ENCODE measurements around the gene TBX10. TPM values are rescaled to one million over a fixed set of nuclear protein-coding genes. Genes with fewer than 3 reads are reported as not detected.

The TBX10 gene
- polyA plus RNA-seq, 4 donors: 0.04 to 0.11 TPM; not detected in 2

DNA sequence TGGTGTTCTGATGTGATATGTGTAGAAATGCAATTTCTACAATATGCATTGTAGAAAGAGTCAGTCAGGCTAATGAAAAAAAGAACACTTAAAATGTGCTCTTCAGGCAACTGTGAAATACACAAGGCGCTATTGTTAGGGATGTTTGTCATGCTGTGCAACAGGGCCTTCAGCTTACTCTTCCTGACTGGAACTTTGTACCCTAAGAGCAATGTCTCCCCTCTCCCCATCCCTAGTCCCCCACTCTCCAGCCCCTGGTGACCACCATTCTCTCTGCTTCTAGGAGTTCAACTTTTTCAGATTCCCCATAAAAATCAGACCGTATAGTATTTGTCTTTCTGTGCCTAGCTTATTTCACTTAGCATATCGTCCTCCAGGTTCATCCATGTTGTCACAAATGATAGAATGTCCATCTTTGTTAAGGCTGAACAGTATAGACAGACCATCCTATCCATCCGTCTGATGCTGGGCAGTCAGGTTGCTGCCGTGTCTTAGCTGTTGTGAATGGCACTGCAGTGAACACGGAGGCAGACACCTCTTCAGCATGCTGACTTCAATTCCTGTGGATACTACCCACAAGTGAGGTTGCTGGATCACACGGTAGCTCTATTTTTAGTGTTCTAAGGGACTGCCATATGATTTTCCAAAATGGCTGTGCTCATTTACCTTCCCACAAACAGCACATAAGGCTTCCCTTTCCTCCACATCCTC is 22.2 kb downstream of the TBX10 start:
- DNase-seq (ENCODE audit: low read depth in 4 of 4, low spot score in 3 of 4): no peak

DNA sequence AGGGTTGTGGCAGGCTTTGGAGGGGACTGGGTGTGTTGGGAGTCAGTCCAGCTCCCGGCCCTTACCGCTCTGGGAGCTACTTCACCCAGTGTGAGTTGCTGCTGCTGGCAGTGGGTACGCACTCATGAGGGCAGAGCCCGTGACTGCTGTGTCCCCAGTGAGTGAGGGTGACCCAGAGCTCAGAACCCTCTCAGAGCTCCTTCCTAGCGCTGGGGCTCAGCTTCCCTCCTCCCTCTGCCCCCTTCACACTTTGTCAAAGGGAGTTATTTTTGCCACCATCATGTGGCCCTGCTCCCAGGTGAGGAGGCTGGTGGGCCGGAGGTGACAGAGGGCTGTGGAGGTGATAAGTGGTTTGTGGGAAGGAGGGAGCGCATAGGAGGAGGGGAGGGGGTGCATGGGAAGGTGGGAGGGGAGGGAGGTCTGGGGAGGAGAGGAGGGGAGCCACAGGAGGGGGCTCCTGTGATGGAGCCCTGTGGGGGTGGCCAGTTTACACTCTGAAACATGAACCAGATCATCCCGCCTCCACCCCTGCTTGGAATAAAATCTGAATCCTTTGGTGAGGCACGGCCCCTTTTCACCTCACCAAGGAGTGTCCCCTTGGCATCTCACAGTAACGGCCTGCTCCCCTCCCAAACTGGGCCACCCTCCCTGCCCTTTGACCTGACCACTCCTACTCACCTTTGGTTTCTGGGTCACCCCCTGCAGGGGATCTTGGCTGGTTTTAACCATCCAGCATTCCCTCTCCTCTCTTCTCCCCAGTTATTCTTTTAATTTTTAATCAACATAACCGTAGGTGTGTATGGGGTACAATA is 22.9 kb downstream of the TBX10 start:
- DNase-seq (ENCODE audit: low read depth in 4 of 4, low spot score in 3 of 4): no peak

GRCh38 chr11:67615728-67616430 is 23.7 kb downstream of the TBX10 start:
- DNase-seq (ENCODE audit: low read depth in 4 of 4, low spot score in 3 of 4): no peak

DNA sequence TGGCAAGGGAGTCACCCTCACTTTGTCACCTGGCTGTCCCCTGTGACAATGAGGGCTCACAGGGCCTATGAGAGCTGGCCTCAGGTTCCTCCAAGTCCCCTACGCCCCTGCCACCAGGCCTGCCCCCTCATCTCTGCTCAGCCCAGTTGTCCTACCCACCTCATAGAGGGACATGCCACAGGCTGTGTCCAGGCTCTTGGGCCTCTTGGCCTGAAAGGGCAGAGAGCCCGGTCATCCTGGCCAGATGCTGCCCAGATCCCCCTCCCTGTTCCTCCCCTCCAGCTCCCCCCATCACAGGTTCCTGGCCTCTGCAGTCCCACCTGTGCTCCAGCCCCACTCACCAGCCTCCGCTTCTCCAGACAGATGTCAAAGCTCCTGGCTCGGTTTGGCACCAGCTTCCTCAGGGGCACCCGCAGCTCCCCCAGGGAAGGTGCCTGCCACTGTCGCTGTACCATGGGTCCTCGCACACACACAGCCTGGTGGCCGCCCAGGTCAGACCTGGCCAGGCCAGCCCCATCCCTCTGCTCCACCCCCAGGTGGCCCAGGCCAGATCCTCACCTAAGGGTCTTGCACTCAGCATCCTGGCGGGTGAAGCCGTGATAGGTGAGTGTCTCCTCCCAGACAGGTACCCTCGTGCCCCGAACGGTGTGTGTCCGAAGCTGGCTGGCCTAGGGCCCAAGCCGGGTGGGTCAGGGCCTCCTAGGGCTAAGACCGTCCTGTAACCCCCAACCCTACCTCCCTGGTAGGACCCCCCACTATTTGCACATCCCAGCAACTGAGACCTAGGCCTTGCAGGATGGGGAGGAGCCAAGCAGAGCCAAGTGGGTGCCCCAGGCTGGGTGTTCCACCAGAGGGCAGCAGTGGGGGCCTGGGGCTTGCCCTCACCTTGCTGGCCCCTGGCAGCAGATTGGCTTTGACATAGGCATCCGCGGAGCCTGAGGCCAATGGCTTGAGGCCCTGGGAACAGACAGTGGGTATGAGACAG is 24.5 kb downstream of the TBX10 start:
- DNase-seq (ENCODE audit: low read depth in 4 of 4, low spot score in 3 of 4): no peak

GRCh38 chr11:67613960-67614715 is 25.4 kb downstream of the TBX10 start:
- DNase-seq (ENCODE audit: low read depth in 4 of 4, low spot score in 3 of 4): peak in 1 of 4 donors; percentile 16

GRCh38 chr11:67613313-67613959 is 26.1 kb downstream of the TBX10 start:
- no peak for DNase-seq (ENCODE audit: low read depth in 4 of 4, low spot score in 3 of 4)

- no peak for DNase-seq (ENCODE audit: low read depth in 4 of 4, low spot score in 3 of 4)
These were observed 26.8 kb downstream of the TBX10 start for GRCh38 chr11:67612751-67613150.

DNA sequence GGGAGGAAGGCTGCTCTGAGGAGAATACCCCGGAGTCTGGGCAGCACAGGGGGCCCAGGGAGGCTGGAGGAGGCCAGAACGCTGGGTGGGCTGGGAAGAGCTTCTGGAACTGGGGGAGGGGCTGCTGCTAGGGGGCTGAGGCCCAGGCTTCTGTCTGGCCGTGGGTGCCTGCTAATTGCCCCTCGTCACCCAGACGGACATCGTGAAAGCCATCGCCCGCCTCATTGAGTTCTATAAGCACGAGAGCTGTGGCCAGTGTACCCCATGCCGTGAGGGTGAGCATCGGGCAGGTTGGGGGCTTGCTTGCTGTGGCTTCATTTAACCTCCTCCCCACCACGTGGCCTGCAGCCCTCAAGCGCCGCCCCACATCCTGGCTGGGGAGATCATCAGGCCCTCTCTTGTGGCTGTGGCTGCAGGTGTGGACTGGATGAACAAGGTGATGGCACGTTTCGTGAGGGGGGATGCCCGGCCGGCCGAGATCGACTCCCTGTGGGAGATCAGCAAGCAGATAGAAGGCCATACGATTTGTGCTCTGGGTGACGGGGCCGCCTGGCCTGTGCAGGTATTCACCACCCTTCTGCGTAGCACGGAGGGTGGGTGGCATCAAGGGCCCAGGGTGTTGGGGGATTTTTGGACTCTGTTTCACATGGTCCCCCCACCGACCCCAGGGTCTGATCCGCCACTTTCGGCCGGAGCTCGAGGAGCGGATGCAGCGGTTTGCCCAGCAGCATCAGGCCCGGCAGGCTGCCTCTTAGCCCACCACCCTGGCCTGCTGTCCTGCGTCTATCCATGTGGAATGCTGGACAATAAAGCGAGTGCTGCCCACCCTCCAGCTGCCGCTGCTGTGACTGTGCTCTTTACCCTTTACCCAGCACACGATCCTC is 27.6 kb downstream of the TBX10 start:
- no peak for DNase-seq (ENCODE audit: low read depth in 4 of 4, low spot score in 3 of 4)

GRCh38 chr11:67611165-67611564 is 28.4 kb downstream of the TBX10 start:
- DNase-seq (ENCODE audit: low read depth in 4 of 4, low spot score in 3 of 4): no peak

DNA sequence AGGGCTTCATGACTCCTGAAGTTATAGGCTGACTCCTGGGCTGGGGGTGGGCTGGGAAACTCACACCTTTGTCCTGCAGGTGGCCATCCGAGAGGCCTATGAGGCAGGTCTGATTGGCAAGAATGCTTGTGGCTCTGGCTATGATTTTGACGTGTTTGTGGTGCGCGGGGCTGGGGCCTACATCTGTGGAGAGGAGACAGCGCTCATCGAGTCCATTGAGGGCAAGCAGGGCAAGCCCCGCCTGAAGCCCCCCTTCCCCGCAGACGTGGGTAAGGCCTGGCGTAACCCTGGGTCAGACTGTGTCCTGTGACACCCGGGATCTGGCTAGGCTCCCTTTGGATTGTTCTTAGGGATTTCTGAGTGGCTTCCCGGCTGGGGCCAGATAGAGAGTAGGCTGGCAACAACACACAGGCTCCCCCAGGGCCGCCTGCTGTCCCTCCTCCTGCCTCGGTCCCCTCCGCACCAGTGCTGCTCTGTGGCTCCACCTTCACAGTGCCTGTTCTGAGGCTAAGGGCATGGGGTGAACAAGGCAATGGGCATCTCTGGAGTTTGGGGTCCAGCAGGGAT is 29.2 kb downstream of the TBX10 start:
- no peak for DNase-seq (ENCODE audit: low read depth in 4 of 4, low spot score in 3 of 4)

GRCh38 chr11:67609316-67609715 is 30.2 kb downstream of the TBX10 start:
- DNase-seq (ENCODE audit: low read depth in 4 of 4, low spot score in 3 of 4): no peak

DNA sequence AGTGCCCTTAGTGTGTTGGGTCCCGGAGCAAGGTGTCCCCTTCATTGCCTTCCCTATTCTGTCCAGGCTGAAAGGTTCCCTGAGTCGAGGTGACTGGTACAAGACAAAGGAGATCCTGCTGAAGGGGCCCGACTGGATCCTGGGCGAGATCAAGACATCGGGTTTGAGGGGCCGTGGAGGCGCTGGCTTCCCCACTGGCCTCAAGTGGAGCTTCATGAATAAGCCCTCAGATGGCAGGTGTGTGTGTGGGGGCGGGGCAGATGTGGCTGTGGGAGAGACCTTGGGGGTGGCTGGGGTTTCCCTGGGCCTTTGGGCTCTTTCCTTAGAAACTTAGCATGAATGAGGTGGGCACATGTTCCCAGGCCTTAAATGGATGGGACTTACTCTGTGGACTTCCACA is 31.1 kb downstream of the TBX10 start:
- no peak for DNase-seq (ENCODE audit: low read depth in 4 of 4, low spot score in 3 of 4)

- no peak for DNase-seq (ENCODE audit: low read depth in 4 of 4, low spot score in 3 of 4)
These were observed 32.1 kb downstream of the TBX10 start for GRCh38 chr11:67607507-67607906.

DNA sequence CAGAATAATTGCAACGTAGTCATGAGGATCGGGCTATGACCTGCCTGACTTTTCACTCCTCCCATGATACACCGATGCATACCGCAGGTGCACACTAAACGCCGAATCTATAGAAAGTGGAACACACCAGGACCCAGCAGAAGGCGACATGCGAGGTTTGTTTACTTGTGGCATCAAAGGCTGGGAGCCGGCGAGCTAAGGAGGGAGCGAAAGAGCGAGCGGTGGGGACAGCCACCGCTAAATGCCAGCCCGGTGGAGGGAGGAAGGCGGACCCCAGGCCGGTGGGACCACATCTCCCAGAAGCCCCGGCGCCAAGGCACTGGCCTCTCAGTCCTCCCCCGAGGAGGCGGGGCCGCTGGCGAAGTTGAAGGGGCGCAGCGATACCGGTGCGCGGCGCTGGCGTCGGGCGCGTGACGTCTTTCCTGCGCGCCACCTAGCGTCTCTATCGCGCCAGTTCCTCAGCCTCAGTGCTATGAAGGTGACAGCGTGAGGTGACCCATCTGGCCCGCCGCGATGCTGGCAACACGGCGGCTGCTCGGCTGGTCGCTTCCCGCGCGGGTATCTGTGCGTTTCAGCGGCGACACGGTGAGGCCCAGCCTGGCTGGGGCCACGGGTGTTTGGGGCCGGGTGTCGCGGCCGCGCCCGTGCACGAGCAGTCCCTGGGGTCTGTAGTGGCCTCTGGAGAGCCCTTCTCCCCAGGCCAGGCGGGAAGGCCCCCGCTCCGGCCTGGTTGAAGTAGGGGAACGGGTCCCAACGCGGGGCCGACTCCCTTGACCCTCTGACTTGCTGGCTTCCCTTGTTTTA is 32.9 kb downstream of the TBX10 start, which contains the start of gene NDUFV1:
Gene NDUFV1 (plus strand): TSS at position 445 of the 804 bp plus-strand sequence. CDS start 69 bp downstream, at position 514.
- peak; percentile 93 to 96 (median 94) for DNase-seq (ENCODE audit: low read depth in 4 of 4, low spot score in 3 of 4)

GRCh38 chr11:67606093-67606491 is 33.5 kb downstream of the TBX10 start:
- no peak for DNase-seq (ENCODE audit: low read depth in 4 of 4, low spot score in 3 of 4)

- DNase-seq (ENCODE audit: low read depth in 4 of 4, low spot score in 3 of 4): no peak
These were observed 34.1 kb downstream of the TBX10 start for GRCh38 chr11:67605231-67606011.
